Suppressor macrophage treated with lipopolysaccharide for 1 hour (primary cell): ENCODE results near the gene LCT.
"Not testable (repeated sequence)": the region's sequence is repeated elsewhere in the genome, so short reads cannot be mapped to it uniquely, and the experiment has no call there.

Experiments
- DNase-seq, 3 donors: peaks; one replicate each; pipeline ENCODE4 v3.0.0-alpha.2; 2020 to 2022

Gene LCT

DNA sequence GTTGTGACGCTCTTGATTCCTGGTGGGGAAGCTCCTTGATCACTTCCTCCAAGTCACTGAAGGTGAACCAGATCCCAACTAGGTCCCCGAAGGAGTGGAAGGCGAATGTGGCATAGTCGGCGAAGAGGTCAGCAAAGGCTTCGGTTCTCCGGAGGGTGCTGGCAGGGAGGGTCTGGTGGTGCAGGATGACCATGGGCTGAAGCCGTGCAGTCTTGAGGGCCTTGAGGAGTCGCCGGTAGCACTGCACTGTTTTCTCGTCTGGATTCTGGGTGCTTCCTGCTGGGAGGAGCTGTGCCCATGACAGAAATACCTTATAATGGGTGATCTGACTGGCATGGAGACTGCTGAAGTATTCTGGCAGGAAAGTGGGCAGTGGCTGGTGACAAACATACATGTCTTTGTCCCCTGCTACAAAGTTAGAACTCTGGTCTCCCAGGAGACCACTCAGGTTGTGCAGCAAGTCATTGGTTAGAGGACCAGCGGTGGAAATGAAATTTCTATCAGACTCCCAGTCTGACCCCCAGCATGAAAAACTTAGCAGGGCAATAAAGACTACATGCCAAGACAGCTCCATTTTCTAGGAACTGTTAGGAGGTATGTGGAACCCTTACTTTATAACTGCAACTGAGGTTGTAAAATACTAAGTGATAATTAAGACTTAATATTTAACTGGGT lies at the start of gene LCT:
Gene LCT, minus strand, starts transcription at position 589 of the 675 bp plus-strand sequence. Its CDS starts 15 bp downstream, at position 574.
- DNase-seq: no peak

DNA sequence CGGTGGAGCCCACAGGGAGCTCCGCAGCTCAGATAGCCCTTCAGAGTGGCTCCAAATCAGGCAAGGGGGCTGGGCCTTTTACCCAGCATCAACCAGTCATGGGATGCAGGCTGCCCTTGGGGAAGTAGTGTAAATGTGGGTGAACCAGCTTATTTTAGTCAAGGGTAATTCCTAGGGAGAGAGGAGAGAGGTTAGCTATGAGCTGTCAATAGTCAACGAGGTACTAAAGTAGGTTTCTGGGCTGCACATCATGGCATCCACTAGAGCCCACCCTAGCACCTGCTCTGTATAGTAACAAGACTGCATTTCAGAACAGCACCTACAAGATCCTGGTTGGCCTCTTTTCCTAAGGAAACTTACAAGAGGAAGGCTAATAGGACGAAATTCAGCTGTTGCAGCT lies 48.7 kb upstream of the LCT start:
- DNase-seq: peak; percentile 26 to 50 (median 38)

DNA sequence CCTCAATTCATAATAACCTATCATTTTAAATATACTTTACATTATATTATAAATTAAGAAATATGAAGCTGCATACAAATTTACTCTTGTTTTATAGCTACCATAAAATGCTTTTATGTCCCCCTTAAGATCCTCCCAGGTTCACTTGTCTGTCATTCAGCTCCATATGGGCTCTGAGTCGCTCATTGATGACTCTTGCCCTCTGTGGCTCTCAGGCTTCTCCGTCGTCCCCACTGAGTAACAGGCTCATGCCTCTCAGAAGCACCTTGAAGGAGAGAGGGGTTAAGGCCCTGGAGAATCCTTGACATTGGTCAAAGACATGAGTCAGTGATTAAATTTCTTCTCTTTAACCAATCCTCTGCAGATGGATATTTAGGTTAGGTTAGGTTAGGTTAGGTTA lies 45.4 kb upstream of the LCT start:
- no peak for DNase-seq

DNA sequence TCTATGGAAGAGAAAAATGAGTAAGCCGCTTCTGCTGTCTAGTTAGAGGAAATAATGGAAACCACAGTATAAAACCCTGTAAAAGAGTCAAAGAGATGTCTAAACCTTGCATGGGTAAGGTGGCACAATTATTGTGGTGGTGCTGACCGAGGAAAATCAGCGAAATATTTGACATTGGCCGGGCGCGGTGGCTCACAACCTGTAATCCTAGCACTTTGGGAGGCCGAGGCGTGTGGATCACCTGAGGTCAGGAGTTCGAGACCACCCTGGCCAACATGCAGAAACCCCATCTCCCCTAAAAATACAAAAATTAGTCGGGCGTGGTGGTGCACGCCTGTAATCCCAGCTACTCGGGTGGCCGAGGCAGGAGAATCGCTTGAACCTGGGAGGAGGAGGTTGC lies 39.8 kb upstream of the LCT start:
- not testable (repeated sequence) for DNase-seq

DNA sequence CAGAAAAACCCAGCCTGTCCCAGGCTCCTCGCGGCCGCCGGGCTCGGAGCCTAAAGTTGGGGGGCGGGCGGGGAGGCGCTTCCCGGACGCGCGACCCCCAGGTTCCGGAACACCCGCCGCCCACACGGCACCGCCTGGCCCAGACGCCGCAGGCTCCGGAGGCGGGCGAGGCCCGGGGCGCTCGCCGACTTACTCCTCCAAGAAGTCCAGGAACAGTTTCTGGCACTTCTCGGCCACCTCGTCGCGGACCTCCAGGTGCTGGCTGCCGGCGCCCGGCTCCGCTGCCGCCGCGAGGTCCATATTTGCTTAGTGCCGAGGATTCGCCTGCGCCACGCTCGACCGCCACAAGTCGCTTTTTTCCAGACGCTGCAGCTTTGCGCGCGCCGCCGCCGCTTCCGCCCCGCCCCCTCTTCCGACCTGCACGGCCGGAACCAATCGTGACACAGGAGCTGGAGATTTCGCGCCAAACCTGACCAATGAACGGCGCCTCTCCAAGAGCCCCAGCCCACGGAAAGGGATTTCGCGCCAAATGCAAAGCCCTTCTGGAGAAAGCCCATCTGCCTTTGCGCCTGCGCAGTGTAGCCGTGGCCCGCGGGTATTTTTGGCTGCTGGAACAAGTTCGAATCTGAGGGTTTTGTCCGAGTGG lies 39.2 kb upstream of the LCT start, which contains the start of gene MCM6:
Gene MCM6, minus strand, starts transcription at position 378 of the 646 bp plus-strand sequence. Its CDS starts 78 bp downstream, at position 300.
- DNase-seq: peak; percentile 99 to 100 (median 100)

DNA sequence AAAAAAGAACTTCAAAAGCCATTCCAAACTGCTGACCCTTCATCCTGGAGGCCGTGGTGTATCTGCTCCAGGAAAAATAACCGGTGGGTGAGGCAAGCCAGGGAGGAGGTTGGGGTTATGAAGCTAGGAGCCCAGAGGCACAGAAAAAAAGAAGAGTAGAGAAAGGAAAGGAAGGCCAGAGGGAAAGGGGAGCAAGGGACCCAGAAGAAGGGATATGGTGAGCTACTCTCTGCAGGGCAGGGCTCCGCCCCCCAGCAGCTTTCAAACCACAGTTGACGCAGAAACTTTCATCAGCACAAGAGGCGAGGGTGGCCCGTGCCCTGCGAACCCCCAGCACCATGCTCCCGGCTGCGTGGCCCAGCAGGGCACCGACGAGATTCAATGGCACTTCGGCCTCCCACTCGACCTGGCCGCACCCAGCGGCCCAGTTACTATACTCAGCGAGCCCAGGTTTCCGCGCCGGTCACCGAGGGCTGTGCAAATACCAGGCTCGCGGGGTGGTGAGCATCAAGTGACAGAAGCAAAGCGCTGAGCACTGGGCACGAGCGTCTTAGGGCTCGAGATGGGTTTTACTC lies 38.6 kb upstream of the LCT start:
- DNase-seq: peak; percentile 57 to 69 (median 58)

DNA sequence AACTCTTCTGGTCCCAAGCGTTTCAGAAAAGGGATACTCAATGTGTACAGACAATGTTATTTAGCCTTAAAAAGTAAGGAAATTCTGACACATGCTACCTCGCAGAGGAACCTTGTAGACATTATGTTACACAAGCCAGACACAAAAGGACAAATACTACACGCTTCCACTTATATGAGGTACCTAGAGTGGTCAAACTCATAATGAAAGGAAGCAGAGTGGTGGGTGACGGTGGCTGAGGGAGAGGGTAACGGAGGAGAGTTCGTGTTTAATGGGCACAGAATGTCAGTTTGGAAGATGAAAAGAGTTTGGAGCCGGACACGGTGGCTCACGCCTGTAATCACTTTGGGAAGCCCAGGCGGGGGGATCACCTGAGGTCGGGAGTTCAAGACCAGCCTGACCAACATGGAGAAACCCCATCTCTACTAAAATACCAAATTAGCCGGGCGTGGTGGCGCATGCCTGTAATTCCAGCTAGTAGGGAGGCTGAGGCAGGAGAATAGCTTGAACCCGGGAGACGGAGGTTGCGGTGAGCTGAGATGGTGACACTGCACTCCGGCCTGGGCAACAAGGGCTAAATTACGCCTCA lies 37.9 kb upstream of the LCT start:
- no peak for DNase-seq

DNA sequence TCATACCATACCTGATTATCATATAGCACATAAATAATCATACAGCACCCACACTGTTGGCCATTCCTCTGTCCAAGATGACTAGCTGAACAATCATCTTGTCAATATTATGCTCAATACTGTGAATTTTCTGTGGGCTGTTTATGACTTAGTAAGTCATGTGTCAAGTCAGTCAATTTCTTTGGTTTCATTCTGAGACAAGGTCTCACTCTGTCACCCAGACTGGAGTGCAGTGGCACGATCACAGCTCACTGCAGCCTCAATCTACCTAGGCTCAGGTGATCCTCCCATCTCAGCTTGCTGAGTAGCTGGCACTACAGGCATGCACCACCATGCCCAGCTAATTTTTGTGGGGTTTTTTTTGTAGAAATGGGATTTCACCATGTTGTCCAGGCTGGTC lies 33.6 kb upstream of the LCT start:
- no peak for DNase-seq

DNA sequence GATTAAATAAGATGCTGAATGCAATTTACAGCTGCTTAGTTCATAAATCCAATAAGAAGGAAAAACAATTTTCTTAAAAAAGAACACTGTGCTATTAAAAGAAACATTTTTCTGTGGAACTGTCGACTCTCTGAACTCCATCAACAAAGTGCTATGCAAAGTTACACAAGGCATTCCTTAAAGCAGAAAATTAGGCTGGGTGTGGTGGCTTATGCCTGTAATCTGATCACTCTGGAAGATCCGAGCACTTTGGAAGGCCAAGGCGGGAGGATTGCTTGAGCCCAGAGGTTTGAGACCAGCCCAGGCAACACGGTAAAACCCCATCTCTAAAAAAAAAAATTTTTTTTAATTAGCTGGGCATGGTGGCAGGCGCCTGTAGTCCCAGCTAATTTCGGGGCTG lies 26.2 kb upstream of the LCT start:
- DNase-seq: no peak

DNA sequence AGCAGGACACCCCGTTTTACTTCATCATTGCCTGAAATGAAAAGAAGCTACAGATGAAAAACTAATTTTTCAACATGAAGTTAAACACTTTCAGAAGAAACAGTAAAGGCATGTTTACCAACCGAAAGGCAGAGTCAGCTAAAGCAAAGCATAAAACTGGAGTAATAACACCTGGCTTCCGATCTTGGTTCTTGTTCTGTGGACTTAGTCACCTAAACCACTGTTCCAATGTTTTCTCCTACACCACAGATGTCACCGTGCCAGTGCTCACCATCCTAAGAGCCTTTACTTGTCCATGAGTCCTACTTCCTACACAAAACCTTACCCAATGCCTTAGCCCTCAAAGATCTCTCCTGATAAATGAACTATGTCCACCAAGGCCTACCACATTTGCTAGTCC lies 25.7 kb upstream of the LCT start:
- DNase-seq: no peak

DNA sequence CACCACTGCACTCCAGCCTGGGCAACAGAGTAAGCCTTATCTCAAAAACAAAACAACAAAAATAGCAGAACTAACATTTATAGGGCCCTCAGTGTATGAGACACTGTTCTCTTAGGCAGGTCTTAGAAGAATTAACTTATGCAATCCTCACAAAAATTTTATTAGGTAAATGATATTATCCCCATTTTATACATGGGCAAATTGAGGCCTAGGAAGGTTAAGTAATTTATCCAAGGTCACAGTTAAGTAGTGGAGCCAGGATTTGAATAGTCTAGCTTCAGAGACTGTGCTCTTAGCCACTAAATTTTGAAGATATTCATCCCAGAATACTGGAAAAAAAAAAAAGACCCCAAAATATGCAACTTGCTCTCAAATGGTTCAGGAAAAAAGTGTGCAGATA lies 16.4 kb upstream of the LCT start:
- no peak for DNase-seq

DNA sequence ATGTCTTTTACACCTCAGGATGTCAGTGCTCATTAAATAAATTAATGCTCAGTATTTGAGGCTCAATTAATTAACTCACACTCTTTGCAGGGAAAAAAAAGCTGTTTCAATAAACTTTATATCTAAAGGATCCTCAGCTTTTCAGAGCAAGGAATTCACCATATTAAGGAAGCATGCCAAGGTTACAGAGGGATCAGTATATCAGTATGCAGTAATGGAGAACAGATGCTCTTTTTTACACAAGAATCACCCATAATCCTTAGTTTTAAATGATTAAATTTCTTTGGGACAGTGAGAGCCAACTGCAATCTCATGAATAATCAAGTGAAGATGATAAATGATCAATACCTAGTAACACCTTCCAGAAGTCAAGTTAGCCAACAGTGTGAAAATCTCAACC lies 14.9 kb upstream of the LCT start:
- no peak for DNase-seq

DNA sequence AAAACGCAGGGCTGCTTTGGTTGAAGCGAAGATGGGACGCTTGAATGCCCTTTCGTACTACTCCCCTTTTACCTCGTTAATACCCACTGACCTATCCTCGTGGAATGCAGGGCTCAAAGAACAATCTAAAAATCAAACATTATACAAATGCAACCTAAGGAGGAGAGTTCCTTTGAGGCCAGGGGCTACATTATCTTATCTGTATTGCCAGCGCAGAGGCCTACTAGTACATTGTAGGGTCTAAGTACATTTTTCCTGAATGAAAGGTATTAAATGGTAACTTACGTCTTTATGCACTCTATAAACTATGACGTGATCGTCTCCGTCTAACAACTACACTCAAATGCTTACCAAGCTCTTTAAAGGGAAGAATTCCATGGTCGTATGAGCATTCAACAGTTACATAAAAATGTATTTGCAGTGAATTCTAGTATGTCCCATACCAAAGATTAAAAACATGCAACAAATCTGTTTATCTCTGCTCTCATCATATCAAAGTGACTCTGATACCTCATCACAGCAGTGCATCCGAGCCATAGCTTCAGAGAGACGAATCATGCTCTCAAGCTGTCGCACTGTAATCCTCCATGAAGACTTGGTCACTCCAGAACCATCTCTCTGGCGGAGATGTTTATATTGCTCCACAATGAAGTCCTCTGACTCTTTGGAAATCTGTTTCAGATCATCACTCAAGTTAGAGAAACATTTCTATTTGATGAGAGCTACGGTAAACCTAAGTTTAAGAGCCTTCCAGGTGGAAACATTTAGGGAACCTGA lies 14.1 kb upstream of the LCT start:
- DNase-seq: no peak

DNA sequence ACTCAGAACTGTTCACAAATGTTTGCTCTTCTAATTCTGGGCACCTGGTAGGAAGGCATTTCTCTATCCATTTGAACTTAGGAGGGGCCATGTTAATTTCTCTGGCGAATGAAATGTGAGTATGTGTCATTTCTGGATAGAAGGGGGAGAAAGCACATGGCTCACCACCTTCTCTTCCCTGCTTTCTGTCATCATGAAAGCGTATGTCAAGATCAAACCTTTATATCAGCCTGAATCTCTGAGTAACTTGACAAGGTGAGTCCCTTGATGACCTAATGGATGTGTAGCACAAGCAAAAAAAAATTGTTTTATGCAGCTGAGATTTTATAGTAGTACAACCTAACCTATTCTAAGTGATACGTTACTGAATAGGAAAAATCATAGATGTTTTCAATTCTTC lies 12.1 kb upstream of the LCT start:
- no peak for DNase-seq

DNA sequence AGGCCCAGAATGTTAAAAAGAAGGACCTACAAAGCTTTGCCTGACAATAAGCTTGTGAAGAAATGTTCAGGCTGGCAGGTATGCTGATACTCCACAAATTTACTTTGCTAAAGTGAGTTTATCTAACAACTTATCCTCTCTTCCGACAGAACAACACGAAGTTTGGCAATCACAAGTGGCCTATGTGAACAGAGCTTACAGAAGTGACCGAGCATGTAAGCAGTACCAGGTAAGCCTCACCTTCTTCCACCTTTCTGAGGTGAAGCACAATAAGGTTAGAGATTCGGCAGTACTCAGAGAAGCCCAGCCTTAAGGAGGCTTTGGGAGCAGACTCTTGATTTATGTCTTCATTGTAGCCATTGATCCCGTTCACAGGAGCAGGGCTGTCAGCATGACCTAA lies 9.0 kb upstream of the LCT start:
- no peak for DNase-seq

DNA sequence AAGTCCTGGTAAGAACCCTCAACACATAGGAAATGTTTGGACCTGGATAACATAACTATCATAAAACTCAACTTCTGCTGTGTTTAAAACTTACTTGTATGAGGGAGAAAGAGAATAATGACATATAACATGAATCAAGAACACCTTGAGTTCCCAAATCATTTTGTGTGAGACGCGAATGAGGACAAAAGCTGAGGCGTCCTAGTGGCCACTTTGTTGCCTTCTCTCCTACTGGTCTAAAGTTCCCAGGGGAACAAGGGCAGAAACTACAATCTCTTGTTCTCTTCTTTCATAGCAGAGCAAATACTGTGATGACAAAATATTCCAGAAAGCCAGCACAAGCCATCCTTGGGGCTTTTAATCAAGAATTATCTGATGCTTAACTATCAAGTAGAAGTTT lies 8.3 kb upstream of the LCT start:
- DNase-seq: no peak

DNA sequence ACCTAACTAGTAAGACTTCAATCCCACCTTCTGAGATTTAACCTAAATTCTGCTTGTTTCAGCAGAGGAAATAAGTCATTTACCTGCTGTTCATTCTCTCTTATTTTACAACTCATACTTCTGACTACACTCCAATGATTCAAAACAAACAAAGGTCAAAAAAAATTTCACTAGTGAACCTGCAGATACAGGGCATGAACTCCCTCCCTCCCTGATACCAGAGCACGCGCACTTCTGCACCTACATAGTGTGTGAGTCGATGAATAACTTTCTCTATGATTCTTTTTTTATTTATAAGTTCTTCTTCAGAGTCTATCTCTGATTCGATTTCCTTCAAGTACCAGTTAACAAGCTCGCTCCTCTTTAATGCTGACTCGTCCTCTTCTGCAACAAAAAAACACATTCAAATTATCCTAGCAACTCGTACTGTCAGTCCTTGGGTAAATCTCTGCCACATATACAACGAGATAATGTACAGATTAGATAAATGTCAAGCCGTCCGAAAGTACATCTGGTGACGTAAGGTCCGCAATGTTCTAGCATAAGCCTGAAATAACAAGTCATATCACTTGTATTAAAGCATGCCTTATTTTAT lies 7.4 kb upstream of the LCT start:
- no peak for DNase-seq

DNA sequence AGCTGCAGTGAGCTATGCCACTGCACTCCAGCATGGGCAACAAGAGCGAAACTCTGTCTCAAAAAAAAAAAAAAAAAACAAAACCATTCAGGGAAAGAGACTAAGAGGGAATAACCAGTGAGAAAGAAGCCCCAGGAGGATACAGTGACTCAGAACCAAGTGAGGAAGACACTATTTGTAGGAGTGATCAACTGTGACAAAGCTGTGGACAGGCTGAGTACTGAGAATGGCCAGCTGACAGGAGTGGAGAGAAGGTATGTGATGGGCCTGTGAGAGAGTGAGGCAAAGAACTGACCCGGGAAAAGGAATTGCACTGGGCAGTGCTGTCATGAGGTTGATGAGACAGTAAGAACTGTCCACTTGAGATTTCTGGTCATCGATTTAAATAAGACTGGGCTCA lies 6.7 kb upstream of the LCT start:
- DNase-seq: peak in 1 of 3 donors; percentile 3

DNA sequence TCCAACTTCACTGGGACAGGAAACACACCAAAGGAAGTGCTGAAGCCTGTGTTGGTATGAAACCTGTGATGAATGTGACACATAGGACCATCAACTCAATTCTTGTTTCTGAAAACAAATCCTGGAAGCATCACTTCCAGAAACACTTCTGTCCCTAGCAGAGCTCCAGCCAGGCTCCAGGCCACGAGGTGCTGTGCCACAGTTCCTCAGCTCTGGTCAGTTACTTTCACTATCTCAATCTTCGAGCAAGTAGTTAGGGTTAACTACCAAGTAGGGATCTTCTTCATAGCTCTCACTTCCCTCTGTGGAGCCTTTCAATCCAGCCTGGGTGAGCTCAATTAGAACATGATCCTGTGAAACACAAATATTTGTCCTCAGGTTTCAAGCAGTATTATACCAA lies 3.6 kb upstream of the LCT start:
- DNase-seq: peak; percentile 50 to 61 (median 56)

DNA sequence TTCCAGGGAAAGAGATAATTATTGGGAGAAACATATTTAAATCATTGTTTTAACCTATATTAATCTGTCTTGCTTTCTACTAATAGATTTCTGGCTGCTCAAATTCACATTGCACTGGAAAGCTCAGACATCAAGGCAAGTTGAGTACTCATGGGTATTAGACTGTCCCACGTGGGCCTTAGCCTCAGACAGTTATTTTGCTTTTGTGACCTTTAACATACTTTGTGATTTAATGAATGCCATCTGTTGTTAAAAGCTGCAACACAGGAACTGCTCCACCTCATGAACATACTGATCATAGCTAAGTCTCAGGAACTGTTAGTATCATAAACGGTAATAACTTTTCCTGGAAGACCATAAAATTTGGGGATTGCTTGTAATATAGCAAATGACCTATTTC lies 2.7 kb upstream of the LCT start:
- no peak for DNase-seq

DNA sequence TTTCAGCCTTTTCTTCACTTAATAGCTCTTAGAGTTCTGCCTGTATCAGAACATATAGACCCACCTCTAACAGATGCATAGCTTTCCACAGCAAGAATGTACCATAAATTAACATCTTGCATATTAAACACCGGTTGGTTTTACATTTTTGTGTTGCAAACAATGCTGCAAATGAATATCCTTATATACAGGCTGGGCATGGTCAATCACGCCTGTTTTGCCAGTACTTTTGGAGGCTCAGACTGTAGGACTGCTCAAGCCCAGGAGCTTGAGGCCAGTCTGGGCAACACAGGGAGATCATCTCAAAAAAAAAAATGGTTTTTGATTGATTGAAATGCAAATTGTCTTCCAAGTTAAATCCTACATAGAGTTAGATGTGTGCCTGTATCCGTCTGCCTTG lies 1.5 kb upstream of the LCT start:
- no peak for DNase-seq

DNA sequence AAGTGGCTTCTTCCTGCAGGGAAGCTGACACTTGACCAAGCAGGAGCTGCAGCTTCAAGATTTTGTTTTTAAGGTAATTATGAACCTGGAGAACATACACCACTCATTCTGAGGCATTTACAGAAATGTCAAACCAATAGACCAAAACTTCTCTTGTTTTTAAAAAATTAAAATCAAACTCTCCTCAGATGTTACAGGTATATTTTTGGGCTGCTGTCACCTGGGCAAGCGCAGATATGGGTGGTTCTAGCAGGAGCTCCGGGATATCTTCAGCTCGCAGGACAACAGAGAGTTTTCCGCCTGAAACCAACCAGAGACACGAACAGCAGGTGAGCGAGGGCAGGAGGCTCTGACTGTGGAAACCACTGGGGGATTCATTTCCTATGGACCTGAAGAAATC lies 4.1 kb downstream of the LCT start:
- no peak for DNase-seq
